HEK293 (cell line): ENCODE measurements around the gene STAP1.

Source experiments
- CTCF ChIP-seq: fragments of 450-650 bp; formaldehyde crosslinking; IDR thresholded peaks from 2 replicates; pipeline ENCODE4 v1.5.1; 2016; ENCODE audit warnings: missing biosample characterization, missing genetic modification characterization
- YY1 ChIP-seq: fragments of 450-650 bp; formaldehyde crosslinking; IDR thresholded peaks from 2 replicates; pipeline ENCODE4 v1.5.1; 2018; ENCODE audit warnings: missing biosample characterization, missing genetic modification characterization
- ZFP3 ChIP-seq: fragments of 450-650 bp; formaldehyde crosslinking; IDR thresholded peaks from 2 replicates; pipeline ENCODE4 v1.5.1; 2016; ENCODE audit warnings: low read depth, missing biosample characterization, missing genetic modification characterization
- ZNF513 ChIP-seq: fragments of 450-650 bp; IDR thresholded peaks from 2 replicates; pipeline ENCODE4 v1.5.1; 2018; ENCODE audit warnings: missing biosample characterization, missing genetic modification characterization
- ZNF561 ChIP-seq: fragments of 450-650 bp; IDR thresholded peaks from 2 replicates; pipeline ENCODE4 v1.5.1; 2018; ENCODE audit warnings: missing biosample characterization, missing genetic modification characterization, borderline replicate concordance
- TF ChIP-seq, protein P1 (sequence below): fragments of 450-650 bp; formaldehyde crosslinking; IDR thresholded peaks from 2 replicates; pipeline ENCODE4 v1.5.1; 2017; ENCODE audit warnings: missing biosample characterization, missing genetic modification characterization

GRCh38 chr4:67573193-67573592, 14.7 kb downstream of the STAP1 start:
- no peak for TF ChIP-seq ZNF513 (tag by site-specific recombination)
- TF ChIP-seq YY1 (tag by site-specific recombination), result no peak
- TF ChIP-seq, protein P1, sequence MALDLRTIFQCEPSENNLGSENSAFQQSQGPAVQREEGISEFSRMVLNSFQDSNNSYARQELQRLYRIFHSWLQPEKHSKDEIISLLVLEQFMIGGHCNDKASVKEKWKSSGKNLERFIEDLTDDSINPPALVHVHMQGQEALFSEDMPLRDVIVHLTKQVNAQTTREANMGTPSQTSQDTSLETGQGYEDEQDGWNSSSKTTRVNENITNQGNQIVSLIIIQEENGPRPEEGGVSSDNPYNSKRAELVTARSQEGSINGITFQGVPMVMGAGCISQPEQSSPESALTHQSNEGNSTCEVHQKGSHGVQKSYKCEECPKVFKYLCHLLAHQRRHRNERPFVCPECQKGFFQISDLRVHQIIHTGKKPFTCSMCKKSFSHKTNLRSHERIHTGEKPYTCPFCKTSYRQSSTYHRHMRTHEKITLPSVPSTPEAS (tag by site-specific recombination), result no peak
- no peak for TF ChIP-seq ZFP3
- no peak for TF ChIP-seq ZNF561 (tag by site-specific recombination)
- no peak for TF ChIP-seq CTCF (tag by site-specific recombination)
